SK-N-SH (cell line): ENCODE data around the gene HLA-DQB2.

Source experiments
- EP300 ChIP-seq, 2 experiments: IDR thresholded peaks; 2 replicates each; pipeline versions ENCODE4 v1.4.0 to v1.6.1; 2012; ENCODE audit warnings: borderline replicate concordance in 1 of 2, low read depth in 1 of 2, low read length in 1 of 2
- POLR2AphosphoS5 ChIP-seq: IDR thresholded peaks from 2 replicates; pipeline ENCODE4 v1.6.1; 2012; ENCODE audit warnings: low read depth, low read length
- YY1 ChIP-seq: IDR thresholded peaks from 2 replicates; pipeline ENCODE4 v1.4.0; 2012; ENCODE audit warnings: low read depth, mild to moderate bottlenecking
- TF ChIP-seq, protein P1 (sequence below): fragments of 200-600 bp; sonication (generic); IDR thresholded peaks from 2 replicates; pipeline ENCODE4 v1.6.1; 2017; ENCODE audit warnings: antibody characterized with exemption, mild to moderate bottlenecking, moderate library complexity
- TF ChIP-seq, protein P2 (sequence below): fragments of 150-350 bp; IDR thresholded peaks from 2 replicates; pipeline ENCODE4 v1.6.1; 2017; ENCODE audit warnings: antibody characterized with exemption, low read length, low read depth, borderline replicate concordance

DNA sequence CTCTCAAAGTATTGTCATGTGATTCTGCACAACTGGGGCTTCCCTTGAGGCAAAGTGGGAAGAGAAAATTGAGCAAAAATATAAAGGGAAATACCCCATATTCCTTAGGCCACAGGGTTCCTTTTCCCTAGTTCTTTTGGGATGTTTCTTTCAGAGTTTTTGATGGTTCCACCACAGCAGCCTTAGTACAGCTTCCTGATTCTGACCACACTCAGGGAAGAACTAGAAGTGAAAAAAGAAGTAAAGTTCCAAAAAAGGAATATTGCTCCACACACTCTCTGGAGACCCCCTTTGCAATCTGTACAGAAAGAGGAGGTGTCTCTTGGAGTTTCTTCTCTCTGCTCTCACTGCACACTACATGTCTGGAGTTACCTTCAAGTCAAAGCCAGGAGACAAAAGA lies 50.1 kb downstream of the HLA-DQB2 start:
- TF ChIP-seq, protein P1, sequence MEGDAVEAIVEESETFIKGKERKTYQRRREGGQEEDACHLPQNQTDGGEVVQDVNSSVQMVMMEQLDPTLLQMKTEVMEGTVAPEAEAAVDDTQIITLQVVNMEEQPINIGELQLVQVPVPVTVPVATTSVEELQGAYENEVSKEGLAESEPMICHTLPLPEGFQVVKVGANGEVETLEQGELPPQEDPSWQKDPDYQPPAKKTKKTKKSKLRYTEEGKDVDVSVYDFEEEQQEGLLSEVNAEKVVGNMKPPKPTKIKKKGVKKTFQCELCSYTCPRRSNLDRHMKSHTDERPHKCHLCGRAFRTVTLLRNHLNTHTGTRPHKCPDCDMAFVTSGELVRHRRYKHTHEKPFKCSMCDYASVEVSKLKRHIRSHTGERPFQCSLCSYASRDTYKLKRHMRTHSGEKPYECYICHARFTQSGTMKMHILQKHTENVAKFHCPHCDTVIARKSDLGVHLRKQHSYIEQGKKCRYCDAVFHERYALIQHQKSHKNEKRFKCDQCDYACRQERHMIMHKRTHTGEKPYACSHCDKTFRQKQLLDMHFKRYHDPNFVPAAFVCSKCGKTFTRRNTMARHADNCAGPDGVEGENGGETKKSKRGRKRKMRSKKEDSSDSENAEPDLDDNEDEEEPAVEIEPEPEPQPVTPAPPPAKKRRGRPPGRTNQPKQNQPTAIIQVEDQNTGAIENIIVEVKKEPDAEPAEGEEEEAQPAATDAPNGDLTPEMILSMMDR: no peak
- TF ChIP-seq, protein P2, sequence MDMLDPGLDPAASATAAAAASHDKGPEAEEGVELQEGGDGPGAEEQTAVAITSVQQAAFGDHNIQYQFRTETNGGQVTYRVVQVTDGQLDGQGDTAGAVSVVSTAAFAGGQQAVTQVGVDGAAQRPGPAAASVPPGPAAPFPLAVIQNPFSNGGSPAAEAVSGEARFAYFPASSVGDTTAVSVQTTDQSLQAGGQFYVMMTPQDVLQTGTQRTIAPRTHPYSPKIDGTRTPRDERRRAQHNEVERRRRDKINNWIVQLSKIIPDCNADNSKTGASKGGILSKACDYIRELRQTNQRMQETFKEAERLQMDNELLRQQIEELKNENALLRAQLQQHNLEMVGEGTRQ: no peak
- TF ChIP-seq EP300 (IDR thresholded peaks at IDR 0.05; ENCODE audit: borderline replicate concordance in 1 of 2, low read depth in 1 of 2, low read length in 1 of 2): no peak
- no peak for TF ChIP-seq POLR2AphosphoS5
- no peak for TF ChIP-seq YY1
